Gastroesophageal sphincter (tissue), 4 donors: Measurements from ENCODE around the gene PROM2. TPM values are rescaled to one million over a fixed set of nuclear protein-coding genes. Genes with fewer than 3 reads are reported as not detected.

Source experiments
- ATAC-seq: fragments of 150-250 bp; one replicate; pipeline ENCODE4 v1.9.1; 2016; ENCODE audit warnings: mild to moderate bottlenecking, moderate library complexity
- H3K27ac ChIP-seq, 4 donors: fragments of 200-600 bp; sonication (generic) in 3 of 4; 1 replicate in 3 of 4; 2 replicates in 1 of 4; pipeline ENCODE4 v1.5.1; 2016 to 2019
- H3K27me3 ChIP-seq: fragments of 200-600 bp; sonication (generic); one replicate; pipeline ENCODE4 v1.5.1; 2019
- H3K36me3 ChIP-seq, 2 donors: fragments of 200-600 bp; sonication (generic); one replicate each; pipeline ENCODE4 v1.5.1; 2019; ENCODE audit warnings: control low read depth in 1 of 2
- H3K4me1 ChIP-seq, 3 donors: fragments of 200-600 bp; sonication (generic); 1 replicate in 2 of 3; 2 replicates in 1 of 3; pipeline ENCODE4 v1.5.1; 2016 to 2019; ENCODE audit warnings: control low read depth in 2 of 3
- H3K4me3 ChIP-seq, 2 donors: fragments of 200-600 bp; sonication (generic); one replicate each; pipeline ENCODE4 v1.5.1; 2019; ENCODE audit warnings: mild to moderate bottlenecking in 1 of 2, moderate library complexity in 1 of 2
- H3K9me3 ChIP-seq, 3 donors: fragments of 200-600 bp; sonication (generic); one replicate each; pipeline ENCODE4 v1.5.1; 2017 to 2019; ENCODE audit warnings: control low read depth in 2 of 3
- CTCF ChIP-seq, 4 experiments: fragments of 200-600 bp in 2 of 4; fragments of 450-650 bp in 2 of 4; sonication (generic) in 1 of 4; IDR thresholded peaks; one replicate each; pipeline ENCODE4 v1.5.1; 2017 to 2019; ENCODE audit warnings: antibody characterized with exemption in 4 of 4, mild to moderate bottlenecking in 2 of 4, moderate library complexity in 2 of 4
- EP300 ChIP-seq: sonication (generic); formaldehyde crosslinking; IDR thresholded peaks from one replicate; pipeline ENCODE4 v1.6.1; 2017; ENCODE audit warnings: antibody characterized with exemption, mild to moderate bottlenecking
- POLR2A ChIP-seq, 2 donors: fragments of 450-650 bp; IDR thresholded peaks; one replicate each; pipeline ENCODE4 v1.6.1; 2017; ENCODE audit warnings: antibody characterized with exemption in 2 of 2, mild to moderate bottlenecking in 2 of 2, moderate library complexity in 1 of 2
- POLR2AphosphoS5 ChIP-seq: sonication (generic); formaldehyde crosslinking; IDR thresholded peaks from one replicate; pipeline ENCODE4 v1.6.1; 2017; ENCODE audit warnings: antibody characterized with exemption
- WGBS, 2 donors: methylation state at CpG; one replicate each; pipeline ENCODE4 v1.1.5; 2018; ENCODE audit warnings: low coverage in 1 of 2; 5-methylcytosine and 5-hydroxymethylcytosine counted together
- total RNA-seq, 4 donors: library from RNA; depleted of rRNA; stranded (reverse); fragments of >200 nt; gene quantifications; one replicate each; pipeline ENCODE4 v1.1.0, GENCODE V29; 2016

Gene PROM2
- total RNA-seq, 4 donors from 2014 or later = 0.94 to 36.4 (median 6.8) TPM

GRCh38 chr2:95287806-95288205, 13.6 kb downstream of the PROM2 start:
- WGBS, 2 donors = 82% methylated on average over 3 of the region's 5 CpGs; no CpG with 5 or more reads in 1 of the 2 donors
- no peak overlapping the region for H3K27ac ChIP-seq
- H3K4me1 ChIP-seq = no peaks in the 10 kb centered on the region
- ATAC-seq = no peak
- H3K9me3 ChIP-seq = peaks cover 0 to 28% (median 0%) of the 10 kb centered on the region in 3 donors
- no peak for TF ChIP-seq CTCF (IDR thresholded peaks at IDR 0.05)
- no peak for TF ChIP-seq POLR2AphosphoS5
- TF ChIP-seq POLR2A (IDR thresholded peaks at IDR 0.05) = no peak
- TF ChIP-seq EP300 = no peak
- H3K27me3 ChIP-seq = no peaks in the 10 kb centered on the region
- peaks cover 0 to 11% of the 10 kb centered on the region in 2 donors for H3K36me3 ChIP-seq
- H3K4me3 ChIP-seq = no peak overlapping the region

- Histone ChIP-seq H3K36me3 (peaks cover 0 to 11% of the 10 kb centered on the region in 2 donors), H3K4me1 (no peaks in the 10 kb centered on the region), H3K27me3 (no peaks in the 10 kb centered on the region), H3K4me3 (no peak overlapping the region), H3K27ac (no peak overlapping the region), H3K9me3 (peaks cover 0 to 28% (median 0%) of the 10 kb centered on the region in 3 donors)
- WGBS, 2 donors = 68% methylated on average over 5 of the region's 7 CpGs; no CpG with 5 or more reads in 1 of the 2 donors
- no peak for TF ChIP-seq EP300
- no peak for ATAC-seq
Observed at GRCh38 chr2:95289253-95289652, 15.0 kb downstream of the PROM2 start.

GRCh38 chr2:95291222-95291621, 17.0 kb downstream of the PROM2 start:
- no peak for TF ChIP-seq CTCF (IDR thresholded peaks at IDR 0.05)
- no peak for TF ChIP-seq EP300
- no peak for TF ChIP-seq POLR2A (IDR thresholded peaks at IDR 0.05)
- no peak for TF ChIP-seq POLR2AphosphoS5
- Histone ChIP-seq H3K36me3 (peaks cover 0 to 11% of the 10 kb centered on the region in 2 donors), H3K27me3 (no peaks in the 10 kb centered on the region), H3K27ac (no peak overlapping the region), H3K9me3 (peaks cover 0 to 28% (median 0%) of the 10 kb centered on the region in 3 donors), H3K4me1 (peaks cover 0 to 5% (median 0%) of the 10 kb centered on the region in 3 donors), H3K4me3 (no peak overlapping the region)
- ATAC-seq = no peak

- TF ChIP-seq CTCF (IDR thresholded peaks at IDR 0.05) = no peak
- TF ChIP-seq EP300 = no peak
- no peak for TF ChIP-seq POLR2AphosphoS5
- no peak for TF ChIP-seq POLR2A (IDR thresholded peaks at IDR 0.05)
- H3K27me3 ChIP-seq = no peaks in the 10 kb centered on the region
Observed at GRCh38 chr2:95292623-95293260, 18.5 kb downstream of the PROM2 start.

GRCh38 chr2:95294579-95295250, 20.5 kb downstream of the PROM2 start:
- ATAC-seq = no peak
- Histone ChIP-seq H3K27me3 (peaks cover 4% of the 10 kb centered on the region), H3K4me3 (no peak overlapping the region), H3K36me3 (peaks cover 0 to 8% of the 10 kb centered on the region in 2 donors), H3K9me3 (peaks cover 0 to 27% (median 0%) of the 10 kb centered on the region in 3 donors), H3K4me1 (peaks cover 0 to 18% (median 0%) of the 10 kb centered on the region in 3 donors), H3K27ac (no peak overlapping the region)
- WGBS, 2 donors = 80 to 86% methylated on average over 1 of the region's 19 CpGs
- no peak for TF ChIP-seq POLR2A (IDR thresholded peaks at IDR 0.05)
- TF ChIP-seq CTCF (IDR thresholded peaks at IDR 0.05) = no peak
- no peak for TF ChIP-seq POLR2AphosphoS5
- TF ChIP-seq EP300 = no peak

More at GRCh38 chr2:95292623-95293260, 18.5 kb downstream of the PROM2 start:
- peaks cover 0 to 18% (median 0%) of the 10 kb centered on the region in 3 donors for H3K4me1 ChIP-seq
- ATAC-seq = no peak
- H3K4me3 ChIP-seq = no peak overlapping the region
- peaks cover 0 to 28% (median 0%) of the 10 kb centered on the region in 3 donors for H3K9me3 ChIP-seq
- no peak overlapping the region for H3K27ac ChIP-seq
- peaks cover 0 to 11% of the 10 kb centered on the region in 2 donors for H3K36me3 ChIP-seq
- WGBS, 2 donors = 90% methylated on average over 9 of the region's 9 CpGs; no CpG with 5 or more reads in 1 of the 2 donors
